Progenitor cell of endocrine pancreas (in vitro differentiated cells): Measurements from ENCODE around the gene CCL11. TPM values are rescaled to one million over a fixed set of nuclear protein-coding genes. Genes with fewer than 3 reads are reported as not detected.

Source experiments
- DNase-seq: peaks from one replicate; pipeline ENCODE4 v3.0.0; 2021; ENCODE audit warnings: low spot score; ENCODE audit not compliant: unreplicated experiment
- H3K27ac Mint-ChIP-seq: 2 replicates; pipeline ENCODE4 v1.8.0; 2021; ENCODE audit warnings: mild to moderate bottlenecking, moderate library complexity, mixed read lengths
- H3K27me3 Mint-ChIP-seq: 2 replicates; pipeline ENCODE4 v1.8.0; 2021; ENCODE audit warnings: mixed read lengths
- H3K36me3 Mint-ChIP-seq: 2 replicates; pipeline ENCODE4 v1.8.0; 2022; ENCODE audit warnings: mixed read lengths; ENCODE audit not compliant: insufficient read depth
- H3K4me1 Mint-ChIP-seq: 2 replicates; pipeline ENCODE4 v1.8.0; 2021; ENCODE audit warnings: low read depth, mixed read lengths
- H3K4me3 Mint-ChIP-seq: 2 replicates; pipeline ENCODE4 v1.8.0; 2021; ENCODE audit warnings: low read depth, mild to moderate bottlenecking, moderate library complexity, mixed read lengths
- H3K9me3 Mint-ChIP-seq: 2 replicates; pipeline ENCODE4 v1.8.0; 2021; ENCODE audit warnings: low read depth, mixed read lengths
- CTCF ChIP-seq: fragments of 200-600 bp; sonication (generic); IDR thresholded peaks from one replicate; pipeline ENCODE4 v1.5.0; 2021; ENCODE audit warnings: antibody characterized with exemption, mild to moderate bottlenecking; ENCODE audit not compliant: unreplicated experiment
- total RNA-seq: library from RNA; stranded (reverse); gene quantifications from 2 replicates; pipeline ENCODE4 v1.2.1, GENCODE V29; 2021

The CCL11 gene
- total RNA-seq, 1 donor from 2014 or later = not detected

- Mint-ChIP-seq H3K27me3 (peaks cover 3% of the 10 kb centered on the region), H3K4me3 (no peak overlapping the region), H3K4me1 (no peaks in the 10 kb centered on the region), H3K9me3 (no peaks in the 10 kb centered on the region), H3K27ac (no peak overlapping the region), H3K36me3 (no peaks in the 10 kb centered on the region)
- no peak for DNase-seq
- TF ChIP-seq CTCF = no peak
Measured at GRCh38 chr17:34312080-34312479, 26.5 kb downstream of the CCL11 start.

GRCh38 chr17:34313164-34313563 is 27.6 kb downstream of the CCL11 start:
- Mint-ChIP-seq H3K27ac (no peak overlapping the region), H3K36me3 (no peaks in the 10 kb centered on the region), H3K9me3 (no peaks in the 10 kb centered on the region), H3K4me1 (peaks cover 3% of the 10 kb centered on the region), H3K27me3 (peaks cover 3% of the 10 kb centered on the region), H3K4me3 (no peak overlapping the region)
- TF ChIP-seq CTCF = no peak
- DNase-seq = no peak

- Mint-ChIP-seq H3K4me1 (peaks cover 3% of the 10 kb centered on the region), H3K27me3 (peaks cover 3% of the 10 kb centered on the region), H3K27ac (no peak overlapping the region), H3K4me3 (no peak overlapping the region), H3K36me3 (no peaks in the 10 kb centered on the region), H3K9me3 (no peaks in the 10 kb centered on the region)
- TF ChIP-seq CTCF = no peak
- no peak for DNase-seq
Measured at GRCh38 chr17:34314279-34314678, 28.7 kb downstream of the CCL11 start.

GRCh38 chr17:34318474-34318873 is 32.9 kb downstream of the CCL11 start:
- H3K36me3 Mint-ChIP-seq = no peaks in the 10 kb centered on the region
- no peak overlapping the region for H3K27ac Mint-ChIP-seq
- DNase-seq = no peak
- H3K9me3 Mint-ChIP-seq = no peaks in the 10 kb centered on the region
- H3K4me3 Mint-ChIP-seq = no peak overlapping the region
- TF ChIP-seq CTCF = no peak
- H3K27me3 Mint-ChIP-seq = peaks cover 3% of the 10 kb centered on the region
- peaks cover 3% of the 10 kb centered on the region for H3K4me1 Mint-ChIP-seq

GRCh38 chr17:34319039-34319483 is 33.5 kb downstream of the CCL11 start, which contains the start of gene CCL8:
TSS of gene CCL8 (plus strand) at chr17:34319435. CDS start at chr17:34319502, 67 bp downstream.
- no peak for DNase-seq
- H3K4me3 Mint-ChIP-seq = no peak within 1 kb of the TSS
- no peaks in the 10 kb centered on the region for H3K9me3 Mint-ChIP-seq
- no peak for TF ChIP-seq CTCF
- no peak within 1 kb of the TSS for H3K27ac Mint-ChIP-seq
- peaks cover 2% of the 10 kb centered on the region for H3K27me3 Mint-ChIP-seq
- H3K36me3 Mint-ChIP-seq = no peaks in the 10 kb centered on the region
- H3K4me1 Mint-ChIP-seq = peaks cover 3% of the 10 kb centered on the region
